GM18502 (cell line): ENCODE data around the gene TBC1D23.
"Not testable (repeated sequence)": the region's sequence is repeated elsewhere in the genome, so short reads cannot be mapped to it uniquely, and the experiment has no call there.

Experiments
- ATAC-seq: cut with Tn5 transposase; IDR thresholded peaks from one replicate; pipeline ENCODE4 v1.9.1; 2021; ENCODE audit warnings: mild to moderate bottlenecking; ENCODE audit not compliant: unreplicated experiment, poor library complexity

Gene TBC1D23

DNA sequence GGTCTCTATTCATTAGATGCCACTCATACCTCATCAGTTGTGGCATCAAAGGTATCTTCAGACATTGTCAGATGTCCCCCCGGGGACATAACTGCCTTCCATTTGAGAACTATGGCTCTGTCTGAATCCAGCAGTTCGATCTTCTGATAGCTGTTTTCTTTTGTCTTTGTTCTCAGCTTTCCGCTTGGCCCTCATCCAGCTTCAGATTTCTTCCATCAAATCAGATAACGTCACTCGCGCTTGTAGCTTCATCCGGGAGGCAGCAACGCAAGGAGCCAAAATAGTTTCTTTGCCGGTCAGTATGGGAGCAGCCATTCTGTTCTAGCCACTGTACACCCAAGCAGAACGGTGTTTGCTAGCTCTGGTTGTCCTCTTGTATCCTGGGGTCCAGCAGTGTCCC is 78.1 kb downstream of the TBC1D23 start:
- ATAC-seq = no peak

DNA sequence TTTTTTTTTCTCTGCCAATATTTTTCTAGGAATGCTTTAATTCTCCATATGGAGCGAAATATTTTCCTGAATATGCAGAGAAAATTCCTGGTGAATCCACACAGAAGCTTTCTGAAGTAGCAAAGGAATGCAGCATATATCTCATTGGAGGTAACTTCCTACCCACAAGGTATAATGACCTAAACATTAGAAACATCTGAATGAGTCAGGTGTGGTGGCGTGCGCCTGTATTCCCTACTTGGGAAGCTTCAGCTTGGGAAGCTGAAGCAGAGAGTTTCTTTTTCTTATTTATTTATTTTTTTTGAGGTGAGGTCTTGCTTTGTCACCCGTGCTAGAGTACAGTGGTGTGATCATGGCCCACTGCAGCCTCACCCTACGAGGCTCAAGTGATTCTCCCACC is 79.0 kb downstream of the TBC1D23 start:
- no peak for ATAC-seq

DNA sequence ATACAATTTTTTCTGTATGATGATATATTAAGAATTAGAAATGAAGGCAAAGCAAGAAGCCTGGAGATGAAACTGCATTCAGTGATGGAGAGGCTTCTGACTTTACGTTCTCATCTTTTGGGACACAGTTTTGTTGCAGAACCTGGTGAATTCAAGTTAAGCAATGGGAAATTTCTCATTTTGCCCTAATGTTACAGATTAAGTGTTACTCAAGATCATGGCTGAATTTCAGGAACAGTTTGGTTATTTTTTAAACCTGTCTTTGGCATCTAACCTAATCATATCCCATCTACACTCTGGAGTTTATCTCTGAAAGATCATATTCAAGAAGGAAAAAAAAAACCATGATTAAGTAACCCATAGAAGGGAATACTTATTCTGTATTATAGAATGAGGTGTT is 79.7 kb downstream of the TBC1D23 start:
- no peak for ATAC-seq

DNA sequence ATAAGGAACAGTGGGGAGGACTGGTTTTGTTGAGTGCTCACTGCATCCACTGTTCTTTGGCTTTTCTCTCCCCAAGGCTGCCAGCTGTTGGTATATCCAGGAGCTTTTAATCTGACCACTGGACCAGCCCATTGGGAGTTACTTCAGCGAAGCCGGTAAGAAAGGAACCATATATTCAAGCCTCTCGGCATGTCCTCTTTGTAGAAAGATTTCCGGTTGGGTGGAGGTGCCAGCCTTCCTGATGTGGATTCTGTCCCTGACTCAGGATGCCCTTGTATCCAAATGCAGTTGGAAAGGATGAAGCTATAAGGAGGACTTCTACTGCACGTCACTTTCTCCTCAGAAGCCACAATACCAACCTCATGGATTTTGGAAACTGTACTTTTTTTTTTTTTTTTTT is 87.9 kb downstream of the TBC1D23 start:
- no peak for ATAC-seq

DNA sequence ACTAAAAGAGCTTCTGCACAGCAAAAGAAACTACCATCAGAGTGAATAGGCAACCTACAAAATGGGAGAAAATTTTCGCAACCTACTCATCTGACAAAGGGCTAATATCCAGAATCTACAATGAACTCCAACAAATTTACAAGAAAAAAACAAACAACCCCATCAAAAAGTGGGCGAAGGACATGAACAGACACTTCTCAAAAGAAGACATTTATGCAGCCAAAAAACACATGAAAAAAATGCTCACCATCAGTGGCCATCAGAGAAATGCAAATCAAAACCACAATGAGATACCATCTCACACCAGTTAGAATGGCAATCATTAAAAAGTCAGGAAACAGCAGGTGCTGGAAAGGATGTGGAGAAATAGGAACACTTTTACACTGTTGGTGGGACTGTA is 91.0 kb downstream of the TBC1D23 start:
- not testable (repeated sequence) for ATAC-seq

- no peak for ATAC-seq
These were observed 91.8 kb downstream of the TBC1D23 start for GRCh38 chr3:100352296-100353231.

DNA sequence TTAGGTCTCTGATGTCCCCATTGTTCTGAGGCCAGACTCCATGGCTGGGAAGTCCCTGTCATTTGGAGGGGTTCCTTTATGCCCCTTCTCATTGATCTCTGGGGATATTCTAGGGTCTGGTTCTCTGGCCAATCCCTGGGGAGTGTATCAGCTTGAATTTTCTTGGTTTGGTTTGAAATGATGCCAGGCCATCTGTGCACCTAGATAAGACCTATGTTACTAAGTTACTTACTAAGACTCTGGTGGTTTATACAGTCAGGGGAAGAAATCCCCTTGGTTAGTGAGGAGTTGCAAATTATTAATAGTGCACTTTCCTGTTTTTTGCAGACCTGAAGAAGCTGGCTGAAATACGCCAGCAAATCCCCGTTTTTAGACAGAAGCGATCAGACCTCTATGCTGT is 94.1 kb downstream of the TBC1D23 start:
- ATAC-seq = no peak

GRCh38 chr3:100358413-100358812 is 97.6 kb downstream of the TBC1D23 start:
- ATAC-seq = no peak

- no peak for ATAC-seq
These were observed 98.2 kb downstream of the TBC1D23 start for GRCh38 chr3:100359035-100359434.

DNA sequence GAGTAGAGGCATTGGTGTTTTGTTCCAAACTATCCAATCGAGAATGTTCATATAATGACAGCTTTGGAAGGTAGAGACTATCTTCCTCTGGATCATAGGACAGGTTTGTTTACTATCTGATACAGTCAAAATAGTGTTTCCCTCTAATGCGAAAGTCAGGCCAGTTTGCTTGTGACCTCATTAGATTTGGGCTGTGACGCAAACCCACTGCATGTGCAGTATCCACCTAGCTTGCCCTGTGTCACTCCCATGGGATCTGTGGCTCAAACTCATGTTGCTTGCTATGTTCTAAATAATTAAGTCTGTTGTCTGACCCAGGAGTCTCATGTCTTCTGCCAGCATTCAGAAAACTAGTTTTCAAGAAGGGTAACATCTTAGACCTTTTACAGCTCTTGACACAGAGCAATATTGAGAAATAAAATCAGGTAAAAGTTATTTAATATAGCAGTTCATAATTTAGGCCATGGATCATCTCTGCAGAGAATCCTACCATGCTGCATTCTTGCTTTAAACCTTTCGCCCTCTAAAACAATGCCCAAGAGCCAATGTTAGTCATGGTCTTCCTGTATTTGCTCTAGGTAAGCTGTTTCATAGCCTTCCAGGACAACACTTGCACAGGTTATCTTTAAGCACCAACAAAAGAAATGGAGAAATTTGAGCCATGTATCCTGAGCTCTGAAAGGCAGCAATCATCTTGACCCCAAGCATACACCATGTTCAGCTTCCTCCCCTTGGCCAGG is 100.1 kb downstream of the TBC1D23 start:
- no peak for ATAC-seq

- ATAC-seq = no peak
These were observed 101.1 kb downstream of the TBC1D23 start for GRCh38 chr3:100361897-100362296.

- no peak for ATAC-seq
These were observed 103.6 kb downstream of the TBC1D23 start for GRCh38 chr3:100364421-100364820.

- no peak for ATAC-seq
These were observed 105.6 kb downstream of the TBC1D23 start for GRCh38 chr3:100366424-100366823.

DNA sequence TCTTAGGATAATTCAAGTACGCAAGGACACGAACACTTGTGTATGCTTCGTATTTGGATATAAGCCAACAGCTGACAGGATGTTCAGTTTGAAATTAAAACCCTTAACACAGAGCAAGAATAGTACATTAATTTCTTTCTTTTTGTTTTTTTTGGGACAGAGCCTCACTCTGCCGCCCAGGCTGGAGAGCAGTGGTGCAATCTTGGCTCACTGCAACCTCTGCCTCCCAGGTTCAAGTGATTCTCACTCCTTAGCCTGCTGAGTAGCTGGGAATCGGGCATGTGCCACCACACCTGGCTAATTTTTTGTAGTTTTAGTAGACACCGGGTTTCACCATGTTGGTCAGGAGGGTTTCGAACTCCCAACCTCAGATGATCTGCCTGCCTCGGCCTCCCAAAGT is 107.6 kb downstream of the TBC1D23 start:
- no peak for ATAC-seq

- ATAC-seq = no peak
These were observed 110.0 kb downstream of the TBC1D23 start for GRCh38 chr3:100370756-100371155.

DNA sequence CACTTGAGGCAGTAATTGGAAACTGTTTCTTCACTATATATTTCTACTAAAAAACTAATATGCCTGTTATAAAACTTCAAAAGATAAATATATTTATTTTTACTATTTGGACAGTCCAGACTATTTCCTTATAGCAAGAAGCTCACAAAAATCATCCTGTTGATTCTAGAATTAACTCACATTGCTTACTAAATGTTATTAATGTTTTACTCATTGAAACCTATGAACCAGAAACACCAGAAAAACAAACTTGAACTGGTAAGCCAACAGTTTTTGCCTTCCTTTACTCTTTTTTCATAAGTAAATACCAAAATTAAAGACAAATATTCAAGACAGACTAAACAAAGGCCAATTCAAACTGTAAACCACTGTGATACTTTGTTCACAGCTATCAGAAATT is 113.7 kb downstream of the TBC1D23 start:
- no peak for ATAC-seq
